Loucy (cell line): ENCODE results near the gene PLEKHA7.

Experiments used
- CTCF ChIP-seq: fragments of 200-600 bp; sonication (generic); conservative IDR thresholded peaks from 2 replicates; pipeline ENCODE4 v1.5.1; 2014; ENCODE audit warnings: mild to moderate bottlenecking, antibody characterized with exemption, low read length
- EZH2phosphoT487 ChIP-seq: fragments of 200-600 bp; IDR thresholded peaks from 2 replicates; pipeline ENCODE4 v1.6.1; 2018; ENCODE audit warnings: antibody characterized with exemption, mild to moderate bottlenecking, moderate library complexity, borderline replicate concordance

- TF ChIP-seq CTCF (no peak), EZH2phosphoT487 (no peak)
Observed at GRCh38 chr11:16976379-16976778, 37.8 kb downstream of the PLEKHA7 start.
